AG08396 (cell line): ENCODE measurements around the gene DIAPH2.

Experiments used
- DNase-seq: peaks from one replicate; pipeline ENCODE4 v3.0.0; 2012; ENCODE audit warnings: low spot score, mixed read lengths

The DIAPH2 gene

DNA sequence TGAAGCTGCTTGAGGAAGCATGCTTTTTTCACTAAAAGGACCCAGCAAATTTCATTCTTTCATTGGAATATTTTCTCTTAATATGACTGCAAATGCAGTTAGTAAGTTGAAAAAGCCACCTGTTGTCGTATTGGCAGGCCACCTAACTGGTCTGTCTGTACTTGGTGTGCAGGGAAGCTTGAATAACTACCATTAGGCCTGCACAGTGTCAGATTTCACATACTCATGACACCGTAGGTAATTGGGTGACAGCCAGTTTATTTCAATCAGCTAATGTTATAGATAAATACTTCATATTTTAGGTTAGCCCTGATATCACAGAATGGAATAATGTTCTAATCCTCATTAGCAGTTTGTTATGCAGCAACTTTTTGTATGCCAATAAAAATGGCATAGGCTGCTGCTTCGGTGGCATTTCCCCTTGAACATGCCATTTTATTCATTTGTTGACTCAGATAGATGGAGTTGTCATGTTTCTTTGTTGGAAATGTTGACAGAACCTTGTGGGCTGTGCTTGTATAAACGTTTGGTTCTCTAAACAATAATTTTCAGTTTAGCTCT is 372.8 kb downstream of the DIAPH2 start:
- no peak for DNase-seq

DNA sequence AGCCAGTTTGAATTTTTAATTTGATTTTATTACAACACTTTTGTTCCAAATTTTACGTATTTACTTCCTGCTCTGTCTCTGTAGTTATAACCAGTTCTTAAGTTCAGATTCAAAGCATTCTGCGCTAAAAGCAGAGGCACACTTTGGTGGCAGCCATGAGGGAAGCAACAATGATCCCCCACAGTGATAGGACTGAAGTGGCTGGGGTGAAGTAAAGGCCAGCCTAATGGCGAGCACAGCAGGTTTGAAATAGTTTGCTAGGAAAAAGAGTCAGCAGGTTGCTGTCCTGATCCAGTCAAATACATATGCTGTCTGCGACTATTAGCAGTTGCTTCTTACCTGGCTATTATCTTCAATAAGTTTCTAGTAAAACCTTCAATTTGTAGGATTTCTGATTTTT is 375.4 kb downstream of the DIAPH2 start:
- DNase-seq, result no peak

DNA sequence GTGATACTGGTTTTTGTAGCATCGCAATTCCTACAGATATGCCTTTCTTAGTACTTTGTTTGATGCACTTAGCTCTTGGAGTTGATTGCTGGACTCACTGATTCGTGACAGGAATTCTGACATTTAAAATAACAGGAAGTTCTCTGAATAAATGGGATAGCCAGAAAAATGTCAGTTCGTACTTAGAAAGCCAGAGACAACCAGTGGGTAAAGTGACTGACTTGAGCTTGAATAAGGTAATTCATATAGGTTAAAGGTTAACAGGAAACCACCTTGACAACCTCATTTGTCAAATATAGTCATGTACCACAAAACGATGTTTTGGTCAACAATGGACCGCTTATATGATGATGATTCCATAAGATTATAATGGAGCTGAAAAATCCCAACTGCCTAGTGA is 380.4 kb downstream of the DIAPH2 start:
- DNase-seq, result no peak

DNA sequence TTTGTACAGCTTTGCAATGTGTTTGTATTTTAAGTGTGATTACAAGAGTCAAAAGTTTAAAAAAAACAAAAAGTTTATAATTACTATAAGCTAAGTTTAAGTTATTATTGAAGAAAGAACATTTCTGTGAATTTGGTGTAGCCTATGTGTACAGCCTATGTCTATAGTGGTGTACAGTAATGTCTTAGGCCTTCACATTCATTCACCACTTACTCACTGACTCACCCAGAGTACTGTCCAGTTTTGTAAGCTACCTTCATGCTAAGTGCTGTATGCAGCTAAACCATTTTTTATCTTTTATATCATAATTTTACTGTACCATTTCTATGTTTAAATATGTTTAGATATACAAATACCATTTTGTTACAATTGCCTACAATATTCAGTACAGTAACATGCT is 381.3 kb downstream of the DIAPH2 start:
- DNase-seq, result no peak

DNA sequence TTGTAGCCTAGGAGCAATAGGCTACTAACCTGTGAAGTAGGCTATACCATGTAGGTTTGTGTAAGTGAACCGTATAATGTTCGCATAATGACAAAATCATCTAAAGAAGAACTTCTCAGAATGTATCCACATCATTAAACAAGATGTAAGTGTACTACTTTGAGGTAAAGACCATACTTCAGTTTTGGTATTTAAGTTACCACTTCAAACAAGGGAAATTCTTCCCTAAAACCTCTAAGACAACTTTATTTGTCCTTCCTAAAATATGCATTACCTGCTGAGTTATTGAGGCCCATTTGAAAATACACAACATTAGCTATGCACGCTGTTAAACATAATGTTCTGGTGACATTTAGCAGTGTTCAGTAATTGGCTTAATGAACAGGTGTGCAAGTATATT is 381.7 kb downstream of the DIAPH2 start:
- DNase-seq, result no peak

DNA sequence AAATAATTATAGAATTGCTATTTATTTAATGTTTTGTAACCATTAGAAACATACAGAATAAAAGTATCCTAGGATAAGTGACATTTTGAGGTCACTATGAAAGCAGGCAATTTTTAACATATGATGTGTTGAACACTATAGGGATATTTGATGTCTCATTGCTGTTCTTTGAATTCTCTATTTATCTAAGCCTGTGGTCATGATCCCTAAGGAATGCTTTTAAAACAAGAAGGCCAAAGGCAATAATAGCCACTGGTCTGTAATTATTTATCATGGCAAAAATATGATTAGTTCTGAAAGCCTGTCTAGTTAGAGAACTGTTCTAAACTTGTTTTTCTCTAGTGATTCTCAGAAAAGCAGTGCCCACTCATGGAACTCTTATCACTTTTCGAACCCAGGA is 385.7 kb downstream of the DIAPH2 start:
- DNase-seq, result no peak

DNA sequence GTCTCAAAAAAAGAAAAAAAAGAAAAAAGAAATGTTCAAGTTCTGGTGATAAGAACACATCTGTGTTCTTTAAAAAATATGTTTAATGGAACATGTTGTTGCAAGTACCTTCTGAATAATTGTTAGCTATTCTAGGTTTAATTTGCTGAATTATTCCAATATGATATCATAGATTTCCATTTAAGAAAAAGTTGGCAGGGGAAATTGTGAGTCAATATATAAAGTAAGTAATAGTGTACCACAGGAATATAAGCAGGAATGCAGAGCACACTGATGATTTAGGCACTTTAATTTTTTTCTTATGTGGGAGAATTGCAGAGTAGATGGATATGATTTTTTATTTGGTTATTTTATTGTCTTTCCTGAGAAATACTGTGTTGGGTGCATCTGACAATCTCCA is 389.8 kb downstream of the DIAPH2 start:
- no peak for DNase-seq

DNA sequence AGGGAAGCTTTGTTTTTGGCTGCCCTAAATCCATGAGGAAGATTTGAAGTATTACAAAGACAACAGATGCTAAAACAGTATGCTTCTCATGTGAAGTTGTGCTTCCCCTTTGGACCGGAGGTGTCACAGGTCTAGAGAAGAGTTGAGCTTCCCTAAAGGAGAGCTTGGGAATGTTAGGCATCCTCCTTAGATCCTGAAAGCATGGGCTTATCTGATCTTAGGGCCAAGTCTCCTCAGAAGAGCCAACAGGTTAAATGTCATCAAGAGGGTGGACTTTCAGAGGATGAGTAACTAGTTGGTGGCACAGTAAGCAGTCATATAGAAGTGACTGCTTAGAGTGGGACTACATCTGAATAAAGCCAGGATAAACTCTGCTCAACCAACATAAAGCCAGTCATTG is 404.5 kb downstream of the DIAPH2 start:
- no peak for DNase-seq

DNA sequence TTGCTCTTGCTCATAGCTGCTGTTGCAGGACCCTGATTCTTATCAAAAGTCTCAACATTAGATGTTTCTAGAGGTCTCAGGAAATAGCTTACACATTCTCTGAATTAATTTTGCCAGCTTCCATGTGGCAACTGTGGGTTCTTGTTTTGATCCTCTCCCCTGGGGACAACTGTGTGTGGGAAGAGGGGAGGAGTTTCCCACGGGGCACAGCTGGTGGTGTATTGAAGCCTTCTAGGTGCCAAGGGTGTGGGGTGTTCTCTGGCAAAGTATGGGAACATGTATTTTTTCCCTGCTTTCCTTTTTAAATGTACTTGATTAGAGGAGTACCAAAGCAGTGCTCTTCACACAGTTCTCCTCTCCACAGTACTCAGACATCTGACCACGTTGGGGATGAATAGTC is 411.7 kb downstream of the DIAPH2 start:
- DNase-seq, result no peak

DNA sequence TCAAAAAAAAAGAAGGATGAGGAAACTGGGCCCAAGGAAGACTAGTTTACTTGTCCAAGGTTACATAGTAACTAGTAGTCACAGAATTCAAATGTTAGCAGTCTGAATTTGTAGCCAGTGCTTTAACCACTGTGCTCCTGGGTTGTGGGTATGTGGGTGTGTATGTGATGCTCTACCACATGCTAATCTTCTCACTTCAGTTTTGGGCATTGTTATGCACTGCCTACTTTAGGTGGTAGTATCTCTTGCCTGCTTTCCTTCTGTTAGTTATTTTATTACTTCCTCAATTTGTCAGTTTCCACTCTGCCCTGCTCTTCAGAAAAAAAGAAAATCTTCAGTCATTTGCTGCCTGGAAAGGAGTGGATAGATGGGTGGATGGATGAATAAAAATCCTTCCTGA is 418.3 kb downstream of the DIAPH2 start:
- DNase-seq, result no peak

DNA sequence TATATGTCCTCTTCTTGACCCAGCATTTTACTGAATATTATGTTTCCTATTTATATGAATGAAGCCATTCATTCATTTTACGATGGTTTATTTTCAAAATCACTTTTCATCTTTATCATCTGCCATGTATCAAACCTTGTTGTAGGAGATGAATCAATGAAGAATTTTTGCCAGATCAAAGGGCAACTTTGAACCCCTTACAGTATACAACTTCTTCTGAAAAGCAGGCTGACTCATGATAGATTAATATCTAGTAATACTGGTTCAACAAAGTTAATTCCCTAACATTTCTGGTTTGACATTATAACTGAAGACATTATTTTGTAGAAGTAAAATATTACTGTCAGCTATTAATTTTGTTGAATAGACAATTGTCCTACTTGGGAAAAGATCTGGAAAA is 425.1 kb downstream of the DIAPH2 start:
- DNase-seq, result no peak

DNA sequence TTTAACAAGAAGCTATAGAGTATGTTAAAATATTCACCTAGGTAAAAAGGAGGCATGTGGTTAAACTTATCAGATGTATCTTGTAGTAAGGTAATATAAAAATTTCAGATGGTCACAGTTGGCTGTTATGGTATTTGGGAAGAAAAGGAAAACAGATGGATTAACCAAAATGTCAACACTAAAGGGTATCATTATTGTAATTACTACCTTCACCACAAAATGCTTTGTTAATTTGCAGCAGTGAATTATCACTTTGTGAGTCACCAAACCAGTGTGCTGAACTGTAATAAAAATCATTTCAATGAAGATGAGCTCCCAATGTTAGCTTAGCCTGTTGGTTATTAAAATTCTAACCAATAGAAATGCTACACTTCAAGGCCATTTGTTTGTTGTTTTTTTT is 432.9 kb downstream of the DIAPH2 start:
- no peak for DNase-seq

DNA sequence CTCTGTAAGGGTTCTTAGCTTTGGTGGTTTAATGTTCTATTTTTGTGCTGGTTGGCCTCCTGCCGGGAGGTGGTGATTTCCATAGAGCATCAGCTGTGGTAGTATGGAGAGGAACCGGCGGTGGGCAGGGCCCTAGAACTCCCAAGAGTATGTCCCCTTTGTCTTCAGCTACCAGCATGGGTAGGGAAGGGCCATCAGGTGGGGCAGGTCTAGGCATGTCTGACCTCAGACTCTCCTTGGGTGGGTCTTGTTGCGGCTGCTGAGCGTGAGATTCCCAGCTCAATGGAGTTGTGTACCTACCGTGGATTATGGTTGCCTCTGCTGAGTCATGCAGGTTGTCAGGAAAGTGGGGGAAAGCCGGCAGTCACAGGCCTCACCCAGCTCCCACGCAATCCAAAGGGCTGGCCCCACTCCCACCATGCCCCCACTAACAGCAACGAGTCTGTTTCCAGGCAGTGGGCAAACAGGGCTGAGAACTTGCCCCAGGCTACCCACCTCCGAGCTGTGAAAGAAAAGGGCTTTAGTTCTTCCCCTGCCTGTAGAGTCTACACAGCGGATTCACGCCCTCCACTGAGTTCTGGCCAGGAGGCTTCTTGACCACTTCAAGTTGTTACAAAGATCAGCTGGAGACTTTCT is 434.9 kb downstream of the DIAPH2 start:
- DNase-seq, result no peak

DNA sequence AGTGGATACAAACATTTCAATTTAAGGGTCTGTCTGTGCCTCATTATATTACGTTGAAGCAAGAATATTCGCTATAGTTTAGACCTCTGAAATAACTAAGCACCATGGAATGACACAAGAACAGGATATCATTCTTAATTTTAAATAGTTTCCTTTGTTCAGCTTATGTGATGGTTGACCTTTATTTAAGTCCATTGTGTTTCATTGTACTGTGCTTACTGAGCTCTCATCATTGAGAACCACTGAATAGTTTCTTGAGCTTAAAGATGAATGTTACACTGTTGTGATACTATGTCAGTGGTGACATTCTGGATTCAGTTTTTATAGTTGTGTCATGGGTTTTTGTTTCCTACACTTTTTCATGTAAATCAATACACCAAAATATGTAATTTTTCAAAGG is 438.4 kb downstream of the DIAPH2 start:
- no peak for DNase-seq

DNA sequence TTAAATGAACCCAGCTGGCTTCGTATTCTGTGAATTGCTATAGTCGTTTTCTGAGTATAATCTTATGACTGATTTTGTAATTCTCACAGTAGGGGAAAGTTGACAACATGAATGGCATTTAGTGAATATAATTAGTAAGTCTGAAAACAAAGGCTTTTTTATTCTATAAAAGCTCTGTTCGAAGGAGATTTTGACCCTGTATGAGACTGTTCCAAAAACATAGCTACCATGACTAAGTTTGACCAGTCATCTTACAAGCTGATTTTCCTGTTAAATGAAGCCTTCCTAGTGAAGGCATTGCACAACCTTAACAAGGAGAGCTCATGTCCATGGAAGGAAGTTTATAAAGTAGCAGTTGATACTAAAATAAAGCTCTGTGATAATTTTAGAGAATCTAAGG is 441.4 kb downstream of the DIAPH2 start:
- peak; percentile 2 for DNase-seq

DNA sequence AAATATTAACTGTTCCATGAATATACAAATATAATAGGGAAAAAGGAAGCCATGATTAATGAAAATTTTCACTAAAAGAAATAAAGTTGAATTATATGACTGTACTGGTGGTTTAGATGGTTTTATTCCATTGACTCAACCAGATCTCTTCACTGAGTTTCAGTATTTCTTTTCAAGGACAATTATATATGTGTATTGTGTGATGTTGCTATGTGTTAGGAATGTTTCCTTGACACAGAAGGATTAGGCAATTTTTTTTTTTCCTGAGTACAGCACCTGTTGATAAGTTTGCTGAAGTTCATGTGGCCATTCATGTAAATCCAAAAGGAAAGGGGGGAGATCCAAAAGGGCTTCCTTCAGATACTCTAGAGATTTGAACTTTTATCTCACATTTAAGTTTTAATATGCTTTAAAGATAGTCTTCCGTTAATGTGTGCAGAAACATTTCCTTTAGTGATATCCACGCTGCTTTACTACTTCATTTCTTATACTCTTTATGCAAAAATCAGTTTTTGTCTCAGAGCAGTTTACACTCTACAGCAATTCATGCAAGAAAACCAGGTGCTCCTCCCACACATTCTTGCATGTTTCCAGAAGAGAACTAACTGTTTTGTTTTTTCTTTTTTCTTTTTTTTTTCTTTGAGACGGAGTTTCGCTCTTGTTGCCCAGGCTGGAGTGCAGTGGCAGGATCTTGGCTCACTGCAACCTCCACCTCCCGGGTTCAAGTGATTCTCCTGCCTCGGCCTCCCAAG is 448.2 kb downstream of the DIAPH2 start:
- no peak for DNase-seq

DNA sequence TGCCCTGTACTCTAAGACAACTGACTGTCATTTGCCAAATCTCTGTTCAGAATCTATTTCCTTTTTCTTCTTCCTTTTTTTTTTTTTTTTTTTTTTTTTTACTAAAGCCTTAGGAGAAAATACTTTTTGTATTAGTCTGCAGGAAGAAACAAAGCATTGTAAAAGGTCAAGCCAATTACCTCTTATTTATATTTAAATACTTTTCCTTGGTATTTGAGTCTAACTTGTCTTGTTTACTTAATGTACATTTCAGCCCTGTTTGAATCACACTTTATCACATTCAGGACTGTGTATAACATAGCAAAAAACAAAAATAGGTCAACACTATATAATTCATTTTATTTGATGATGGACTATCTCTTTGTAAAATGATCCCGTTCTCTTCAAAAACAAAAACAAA is 461.3 kb downstream of the DIAPH2 start:
- no peak for DNase-seq

DNA sequence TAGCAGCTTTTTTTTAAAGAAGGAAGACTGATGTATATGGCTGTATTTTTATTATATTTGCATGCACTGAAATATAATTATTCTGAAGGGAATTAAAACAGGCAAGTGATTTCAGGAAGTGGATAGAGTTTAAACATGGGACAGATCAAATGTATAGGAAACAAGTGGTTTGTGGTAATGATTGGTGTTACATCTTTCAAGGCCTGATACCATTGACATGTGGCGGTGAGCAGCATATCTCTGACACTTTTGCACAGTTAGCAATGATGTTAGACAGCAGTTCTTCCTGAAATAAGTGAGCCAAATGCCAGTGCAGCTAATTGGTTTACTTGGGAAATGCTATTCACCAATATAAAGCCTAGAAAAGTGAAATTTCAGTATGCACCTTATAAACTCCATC is 471.2 kb downstream of the DIAPH2 start:
- no peak for DNase-seq

DNA sequence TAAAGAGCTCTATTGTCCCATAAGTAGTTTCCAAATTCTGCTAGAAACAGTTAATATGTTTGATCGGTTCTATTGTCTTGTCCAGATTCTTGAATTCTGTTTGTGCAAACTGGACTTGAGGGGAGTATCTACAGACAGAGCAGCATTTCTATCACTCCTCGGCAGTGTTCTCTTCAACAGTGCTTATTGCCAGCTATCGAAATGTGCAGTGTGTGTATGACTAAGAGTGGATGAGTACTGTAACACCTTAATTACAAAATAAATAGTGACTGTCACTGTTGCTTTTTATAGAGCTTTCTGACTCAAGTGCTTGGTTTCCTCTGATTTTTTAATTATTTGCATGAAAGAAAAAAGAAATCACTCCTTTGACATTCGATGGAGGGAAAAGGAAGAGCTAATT is 473.6 kb downstream of the DIAPH2 start:
- DNase-seq, result no peak

DNA sequence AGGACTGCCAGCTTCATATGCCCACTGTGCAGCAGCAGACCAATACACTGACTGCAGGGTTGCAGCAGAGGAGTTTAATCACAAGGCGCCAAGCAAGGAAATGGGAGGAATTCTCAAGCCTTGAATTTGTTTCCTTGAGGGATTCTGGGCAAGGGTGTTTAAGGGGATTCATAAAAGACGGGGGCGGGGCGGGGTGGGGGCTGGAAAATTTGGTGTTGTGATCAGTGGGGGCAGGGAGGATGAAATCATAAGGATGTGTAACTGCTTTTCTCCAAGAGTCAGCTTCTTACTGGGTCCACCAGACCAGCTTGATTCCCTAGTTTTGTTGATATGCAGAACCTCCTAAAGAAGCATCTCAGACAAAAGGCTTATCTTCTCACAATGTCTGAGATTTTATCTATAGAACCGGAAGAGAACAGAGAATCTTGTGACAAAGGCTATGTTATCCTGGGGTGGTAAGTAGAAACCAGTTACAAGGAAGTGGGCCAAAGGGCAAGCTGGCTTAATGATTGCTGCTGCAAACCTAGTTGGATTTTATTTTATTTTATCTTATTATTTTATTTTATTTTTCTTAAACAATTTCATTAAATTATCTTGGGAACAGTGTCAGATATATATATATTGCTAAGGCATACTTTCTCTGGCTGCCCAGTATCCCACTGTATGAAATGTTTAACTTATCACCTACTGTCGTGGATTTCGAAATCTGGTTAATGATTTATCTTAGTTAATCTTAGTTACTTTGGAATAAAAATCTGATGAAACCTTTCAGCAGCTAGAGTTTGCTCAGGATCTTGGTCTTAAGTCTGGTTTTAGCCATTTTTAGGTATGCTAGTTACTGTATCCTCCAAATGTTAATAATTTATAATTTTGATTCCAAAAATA is 475.5 kb downstream of the DIAPH2 start:
- no peak for DNase-seq

DNA sequence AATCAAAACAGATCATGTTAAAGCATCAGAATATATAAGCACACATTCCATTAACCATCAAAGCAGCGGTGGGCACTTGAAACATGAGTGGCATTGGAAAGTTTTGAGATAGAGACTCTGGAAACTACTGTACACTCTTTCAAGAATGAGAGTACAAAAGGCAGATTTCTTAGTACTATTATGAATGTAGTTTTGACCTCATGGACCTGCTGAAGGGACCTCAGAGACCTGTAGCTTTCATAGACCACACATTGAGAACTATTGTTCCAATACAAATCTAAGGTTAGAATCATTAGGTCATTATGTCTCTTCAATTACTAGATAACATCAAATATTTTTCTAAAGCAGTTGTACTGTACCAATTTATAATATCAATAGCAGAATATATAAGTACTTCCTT is 482.7 kb downstream of the DIAPH2 start:
- DNase-seq, result no peak

DNA sequence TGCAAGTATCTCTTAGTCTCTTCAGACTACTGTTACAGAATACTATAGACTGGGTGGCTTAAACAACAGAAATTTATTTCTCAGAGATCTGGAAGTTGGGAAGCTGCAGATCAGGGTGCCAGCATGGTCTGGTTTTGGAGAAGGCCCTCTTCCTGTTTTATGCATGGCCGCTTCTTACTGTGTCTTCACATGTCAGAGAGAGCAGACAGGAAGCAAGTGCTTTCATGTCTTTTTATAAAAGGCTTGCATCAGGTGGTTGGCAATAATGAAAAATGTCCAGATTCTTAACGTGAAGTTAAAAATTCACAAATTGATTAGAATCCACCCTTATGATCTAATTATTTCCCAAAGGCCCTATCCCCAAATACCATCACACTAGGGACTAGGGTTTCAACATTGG is 484.0 kb downstream of the DIAPH2 start:
- no peak for DNase-seq

DNA sequence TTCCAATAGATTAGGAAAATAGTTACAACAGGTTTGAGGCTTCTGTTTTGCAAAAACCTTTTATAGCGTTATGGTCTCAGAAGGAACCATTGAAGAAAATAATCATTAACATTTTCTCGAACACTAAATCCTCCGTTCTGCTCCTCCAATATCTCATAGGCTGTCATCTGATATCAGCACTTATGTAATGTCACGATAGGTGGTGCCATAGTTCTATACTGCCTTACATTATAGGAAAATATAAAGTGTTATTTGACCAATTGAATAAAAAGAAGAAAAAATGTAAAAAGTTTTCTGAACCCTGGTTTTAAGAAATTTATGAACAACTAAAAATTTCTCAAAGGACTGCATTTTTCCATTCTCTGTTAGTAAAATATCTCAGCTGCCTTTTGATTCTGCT is 490.5 kb downstream of the DIAPH2 start:
- no peak for DNase-seq
